Endothelial cell (in vitro differentiated cells): ENCODE measurements around the gene TAF7. TPM values are rescaled to one million over a fixed set of nuclear protein-coding genes. Genes with fewer than 3 reads are reported as not detected.
"Not testable (repeated sequence)": the region's sequence is repeated elsewhere in the genome, so short reads cannot be mapped to it uniquely, and the experiment has no call there.

ENCODE experiments used
- DNase-seq: peaks from one replicate; pipeline ENCODE4 v3.0.0; 2021; ENCODE audit warnings: low spot score
- H3K27ac Mint-ChIP-seq: one replicate; pipeline ENCODE4 v1.8.0; 2021; ENCODE audit warnings: mixed read lengths, inconsistent platforms; ENCODE audit not compliant: unreplicated experiment
- H3K27me3 Mint-ChIP-seq: one replicate; pipeline ENCODE4 v1.8.0; 2021; ENCODE audit warnings: mild to moderate bottlenecking, moderate library complexity, mixed read lengths, inconsistent platforms; ENCODE audit not compliant: unreplicated experiment
- H3K36me3 Mint-ChIP-seq: one replicate; pipeline ENCODE4 v1.8.0; 2021; ENCODE audit warnings: mild to moderate bottlenecking, low read depth, mixed read lengths, inconsistent platforms; ENCODE audit not compliant: unreplicated experiment
- H3K4me1 Mint-ChIP-seq: one replicate; pipeline ENCODE4 v1.8.0; 2021; ENCODE audit warnings: mild to moderate bottlenecking, mixed read lengths, inconsistent platforms; ENCODE audit not compliant: unreplicated experiment
- H3K4me3 Mint-ChIP-seq: one replicate; pipeline ENCODE4 v1.8.0; 2021; ENCODE audit warnings: mild to moderate bottlenecking, mixed read lengths, inconsistent platforms; ENCODE audit not compliant: unreplicated experiment
- H3K9me3 Mint-ChIP-seq: one replicate; pipeline ENCODE4 v1.8.0; 2021; ENCODE audit warnings: mixed read lengths, inconsistent platforms; ENCODE audit not compliant: unreplicated experiment
- total RNA-seq: library from RNA; stranded (reverse); fragmentation: NEBNext Ultra II Directional; extraction: Animal tissue kit (Norgen Biotek cat#: 25700); gene quantifications from one replicate; pipeline ENCODE4 v1.2.1, GENCODE V29; 2021; ENCODE audit not compliant: unreplicated experiment
- TF ChIP-seq, protein P1 (sequence below): fragments of 200-600 bp; sonication (generic); IDR thresholded peaks from one replicate; pipeline ENCODE4 v1.5.0; 2021; ENCODE audit warnings: antibody characterized with exemption; ENCODE audit not compliant: unreplicated experiment

TAF7 gene
- total RNA-seq, 1 donor from 2014 or later, result 86.4 TPM

DNA sequence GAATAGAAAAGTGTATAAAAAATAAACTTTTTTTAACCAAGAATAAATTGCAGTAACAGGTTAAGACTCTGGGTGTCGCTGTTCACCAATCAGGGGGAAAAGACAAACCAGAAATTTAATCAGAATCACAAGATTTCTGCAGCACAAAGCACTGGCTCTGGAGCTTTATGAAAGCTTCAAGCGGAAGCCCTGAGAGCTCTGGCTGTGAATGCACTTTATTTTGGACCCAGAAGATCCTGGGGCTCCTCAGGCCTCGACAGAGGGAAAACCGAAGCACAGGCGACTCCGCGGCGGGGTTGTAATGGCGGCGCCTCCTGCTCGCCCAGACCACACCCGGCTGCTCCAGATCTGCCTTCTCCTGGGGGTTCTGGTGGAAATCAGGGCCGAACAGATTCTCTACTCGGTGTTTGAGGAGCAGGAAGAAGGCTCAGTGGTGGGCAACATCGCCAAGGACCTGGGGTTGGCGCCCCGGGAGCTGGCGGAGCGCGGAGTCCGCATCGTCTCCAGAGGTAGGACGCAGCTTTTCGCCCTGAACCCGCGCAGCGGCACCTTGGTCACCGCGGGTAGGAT is 34.4 kb upstream of the TAF7 start, which contains the start of gene PCDHGA4:
Gene PCDHGA4, plus strand, starts transcription at position 122 of the 570 bp plus-strand sequence. Its CDS starts 87 bp downstream, at position 209.
- peak within 1 kb of the TSS; percentile 51 for H3K4me3 Mint-ChIP-seq
- TF ChIP-seq, protein P1, sequence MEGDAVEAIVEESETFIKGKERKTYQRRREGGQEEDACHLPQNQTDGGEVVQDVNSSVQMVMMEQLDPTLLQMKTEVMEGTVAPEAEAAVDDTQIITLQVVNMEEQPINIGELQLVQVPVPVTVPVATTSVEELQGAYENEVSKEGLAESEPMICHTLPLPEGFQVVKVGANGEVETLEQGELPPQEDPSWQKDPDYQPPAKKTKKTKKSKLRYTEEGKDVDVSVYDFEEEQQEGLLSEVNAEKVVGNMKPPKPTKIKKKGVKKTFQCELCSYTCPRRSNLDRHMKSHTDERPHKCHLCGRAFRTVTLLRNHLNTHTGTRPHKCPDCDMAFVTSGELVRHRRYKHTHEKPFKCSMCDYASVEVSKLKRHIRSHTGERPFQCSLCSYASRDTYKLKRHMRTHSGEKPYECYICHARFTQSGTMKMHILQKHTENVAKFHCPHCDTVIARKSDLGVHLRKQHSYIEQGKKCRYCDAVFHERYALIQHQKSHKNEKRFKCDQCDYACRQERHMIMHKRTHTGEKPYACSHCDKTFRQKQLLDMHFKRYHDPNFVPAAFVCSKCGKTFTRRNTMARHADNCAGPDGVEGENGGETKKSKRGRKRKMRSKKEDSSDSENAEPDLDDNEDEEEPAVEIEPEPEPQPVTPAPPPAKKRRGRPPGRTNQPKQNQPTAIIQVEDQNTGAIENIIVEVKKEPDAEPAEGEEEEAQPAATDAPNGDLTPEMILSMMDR, result peak; percentile 60
- no peak for DNase-seq
- H3K27me3 Mint-ChIP-seq, result peaks cover 4% of the 10 kb centered on the region
- peaks cover 7% of the 10 kb centered on the region for H3K4me1 Mint-ChIP-seq
- peaks cover 27% of the 10 kb centered on the region for H3K9me3 Mint-ChIP-seq
- peaks cover 45% of the 10 kb centered on the region for H3K36me3 Mint-ChIP-seq
- H3K27ac Mint-ChIP-seq, result no peak within 1 kb of the TSS

DNA sequence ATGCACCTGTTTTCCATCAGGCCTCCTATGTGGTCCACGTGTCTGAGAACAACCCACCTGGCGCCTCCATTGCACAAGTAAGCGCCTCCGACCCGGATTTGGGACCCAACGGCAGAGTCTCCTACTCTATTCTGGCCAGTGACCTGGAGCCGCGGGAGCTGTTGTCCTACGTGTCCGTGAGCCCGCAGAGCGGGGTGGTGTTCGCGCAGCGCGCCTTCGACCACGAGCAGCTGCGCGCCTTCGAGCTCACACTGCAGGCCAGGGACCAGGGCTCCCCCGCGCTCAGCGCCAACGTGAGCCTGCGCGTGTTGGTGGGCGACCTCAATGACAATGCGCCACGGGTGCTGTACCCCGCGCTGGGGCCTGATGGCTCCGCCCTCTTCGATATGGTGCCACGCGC is 31.0 kb upstream of the TAF7 start:
- peaks cover 29% of the 10 kb centered on the region for H3K9me3 Mint-ChIP-seq
- no peaks in the 10 kb centered on the region for H3K4me1 Mint-ChIP-seq
- TF ChIP-seq, protein P1, result no peak
- H3K36me3 Mint-ChIP-seq, result peaks cover 45% of the 10 kb centered on the region
- no peak overlapping the region for H3K4me3 Mint-ChIP-seq
- DNase-seq, result no peak
- H3K27me3 Mint-ChIP-seq, result peaks cover 6% of the 10 kb centered on the region
- no peak overlapping the region for H3K27ac Mint-ChIP-seq

DNA sequence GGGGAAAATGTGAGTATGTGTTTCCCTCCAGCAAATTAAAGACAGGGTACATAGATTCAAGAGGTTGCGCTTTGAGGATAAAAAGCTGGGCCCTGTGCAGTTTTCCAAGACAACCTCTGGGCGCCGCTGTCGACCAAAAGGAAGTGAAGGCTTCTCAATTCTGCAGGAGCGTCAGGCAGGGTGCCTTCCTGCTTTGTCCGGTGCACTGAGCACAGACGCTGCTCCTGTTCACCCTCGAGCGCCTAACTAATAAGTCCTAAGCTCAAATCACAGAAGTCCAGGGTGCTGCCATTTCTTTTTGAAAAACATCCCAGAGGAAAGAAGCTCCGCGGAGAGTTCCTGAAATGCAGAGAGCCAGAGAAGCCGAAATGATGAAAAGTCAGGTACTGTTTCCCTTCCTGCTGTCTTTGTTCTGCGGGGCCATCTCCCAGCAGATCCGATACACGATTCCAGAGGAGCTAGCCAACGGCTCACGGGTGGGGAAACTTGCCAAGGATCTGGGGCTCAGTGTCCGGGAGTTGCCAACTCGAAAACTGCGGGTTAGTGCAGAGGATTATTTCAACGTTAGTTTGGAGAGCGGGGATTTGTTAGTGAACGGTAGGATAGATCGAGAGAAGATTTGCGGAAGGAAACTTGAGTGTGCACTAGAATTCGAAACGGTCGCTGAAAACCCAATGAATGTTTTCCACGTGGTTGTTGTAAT is 29.5 kb upstream of the TAF7 start, which contains the start of gene PCDHGB1:
Gene PCDHGB1, plus strand, starts transcription at position 183 of the 703 bp plus-strand sequence. Its CDS starts 162 bp downstream, at position 345.
- H3K9me3 Mint-ChIP-seq, result peaks cover 30% of the 10 kb centered on the region

DNA sequence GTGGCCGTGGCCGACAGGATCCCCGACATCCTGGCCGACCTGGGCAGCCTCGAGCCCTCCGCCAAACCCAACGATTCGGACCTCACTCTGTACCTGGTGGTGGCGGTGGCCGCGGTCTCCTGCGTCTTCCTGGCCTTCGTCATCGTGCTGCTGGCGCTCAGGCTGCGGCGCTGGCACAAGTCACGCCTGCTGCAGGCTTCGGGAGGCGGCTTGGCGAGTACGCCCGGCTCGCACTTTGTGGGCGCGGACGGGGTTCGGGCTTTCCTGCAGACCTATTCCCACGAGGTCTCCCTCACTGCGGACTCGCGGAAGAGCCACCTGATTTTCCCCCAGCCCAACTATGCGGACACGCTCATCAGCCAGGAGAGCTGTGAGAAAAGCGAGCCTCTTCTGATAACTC is 25.4 kb upstream of the TAF7 start:
- Mint-ChIP-seq H3K36me3 (peaks cover 46% of the 10 kb centered on the region), H3K9me3 (peaks cover 40% of the 10 kb centered on the region)
- DNase-seq, H3K27me3 Mint-ChIP-seq, H3K27ac Mint-ChIP-seq, H3K4me1 Mint-ChIP-seq, H3K4me3 Mint-ChIP-seq: not testable (repeated sequence)

More for the DNA sequence above, 29.5 kb upstream of the TAF7 start, which contains the start of gene PCDHGB1:
- peaks cover 5% of the 10 kb centered on the region for H3K27me3 Mint-ChIP-seq
- no peaks in the 10 kb centered on the region for H3K4me1 Mint-ChIP-seq
- DNase-seq, result peak; percentile 25
- TF ChIP-seq, protein P1, result no peak
- peak within 1 kb of the TSS; percentile 43 for H3K4me3 Mint-ChIP-seq
- H3K36me3 Mint-ChIP-seq, result peaks cover 41% of the 10 kb centered on the region
- no peak within 1 kb of the TSS for H3K27ac Mint-ChIP-seq

DNA sequence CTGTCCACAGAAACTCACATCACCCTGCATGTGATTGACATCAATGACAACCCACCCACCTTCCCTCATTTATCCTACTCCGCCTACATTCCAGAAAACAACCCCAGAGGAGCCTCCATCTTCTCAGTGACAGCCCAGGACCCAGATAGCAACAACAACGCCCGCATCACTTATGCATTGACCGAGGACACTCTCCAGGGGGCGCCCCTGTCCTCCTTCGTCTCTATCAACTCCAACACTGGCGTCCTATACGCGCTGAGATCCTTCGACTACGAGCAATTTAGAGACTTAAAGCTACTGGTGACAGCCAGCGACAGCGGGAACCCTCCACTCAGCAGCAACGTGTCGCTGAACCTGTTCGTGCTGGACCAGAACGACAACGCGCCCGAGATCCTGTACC is 24.7 kb upstream of the TAF7 start:
- DNase-seq, result no peak
- H3K9me3 Mint-ChIP-seq, result peaks cover 38% of the 10 kb centered on the region
- no peak overlapping the region for H3K4me3 Mint-ChIP-seq
- peak overlapping the region; percentile 1 for H3K27ac Mint-ChIP-seq
- peaks cover 9% of the 10 kb centered on the region for H3K27me3 Mint-ChIP-seq
- H3K4me1 Mint-ChIP-seq, result no peaks in the 10 kb centered on the region
- peaks cover 47% of the 10 kb centered on the region for H3K36me3 Mint-ChIP-seq
- TF ChIP-seq, protein P1, result no peak
